Measurements from ENCODE around the gene AKIRIN2.
"Not testable (repeated sequence)": the region's sequence is repeated elsewhere in the genome, so short reads cannot be mapped to it uniquely, and the experiment has no call there.

- TF ChIP-seq, protein P1, sequence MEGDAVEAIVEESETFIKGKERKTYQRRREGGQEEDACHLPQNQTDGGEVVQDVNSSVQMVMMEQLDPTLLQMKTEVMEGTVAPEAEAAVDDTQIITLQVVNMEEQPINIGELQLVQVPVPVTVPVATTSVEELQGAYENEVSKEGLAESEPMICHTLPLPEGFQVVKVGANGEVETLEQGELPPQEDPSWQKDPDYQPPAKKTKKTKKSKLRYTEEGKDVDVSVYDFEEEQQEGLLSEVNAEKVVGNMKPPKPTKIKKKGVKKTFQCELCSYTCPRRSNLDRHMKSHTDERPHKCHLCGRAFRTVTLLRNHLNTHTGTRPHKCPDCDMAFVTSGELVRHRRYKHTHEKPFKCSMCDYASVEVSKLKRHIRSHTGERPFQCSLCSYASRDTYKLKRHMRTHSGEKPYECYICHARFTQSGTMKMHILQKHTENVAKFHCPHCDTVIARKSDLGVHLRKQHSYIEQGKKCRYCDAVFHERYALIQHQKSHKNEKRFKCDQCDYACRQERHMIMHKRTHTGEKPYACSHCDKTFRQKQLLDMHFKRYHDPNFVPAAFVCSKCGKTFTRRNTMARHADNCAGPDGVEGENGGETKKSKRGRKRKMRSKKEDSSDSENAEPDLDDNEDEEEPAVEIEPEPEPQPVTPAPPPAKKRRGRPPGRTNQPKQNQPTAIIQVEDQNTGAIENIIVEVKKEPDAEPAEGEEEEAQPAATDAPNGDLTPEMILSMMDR (IDR thresholded peaks at IDR 0.05): not testable (repeated sequence)
- TF ChIP-seq POLR2A (IDR thresholded peaks at IDR 0.05): not testable (repeated sequence)
Measured at GRCh38 chr6:87687893-87688292, 14.1 kb downstream of the AKIRIN2 start.
